ENCODE results near the gene HSPB8.

Gene HSPB8

DNA sequence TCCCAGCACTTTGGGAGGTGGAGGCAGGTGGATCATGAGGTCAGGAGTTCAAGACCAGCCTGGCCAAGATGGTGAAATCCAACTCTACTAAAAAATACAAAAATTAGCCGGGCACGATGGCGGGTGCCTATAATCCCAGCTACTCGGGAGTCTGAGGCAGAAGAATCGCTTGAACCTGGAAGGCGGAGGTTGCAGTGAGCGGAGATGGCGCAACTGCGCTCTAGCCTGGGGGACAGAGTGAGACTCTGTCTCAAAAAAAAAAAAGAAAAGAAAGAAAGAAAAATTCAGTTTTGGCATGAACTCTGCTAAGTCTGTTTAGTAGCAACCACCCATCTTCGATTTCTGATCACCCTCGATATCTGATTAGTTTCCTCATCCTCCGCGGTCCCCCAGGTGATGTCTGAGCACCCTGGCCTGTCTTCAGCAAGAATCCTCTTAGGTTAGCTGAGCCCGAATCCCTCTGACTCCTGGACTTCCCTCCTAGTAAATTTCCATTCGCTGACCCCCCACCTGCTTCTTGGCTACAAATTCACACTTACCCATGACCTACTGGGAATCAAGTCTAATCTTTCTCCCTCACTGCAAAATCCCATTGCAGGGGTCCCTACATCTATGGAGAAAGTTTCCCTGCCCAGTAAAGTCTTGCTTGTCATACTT, 879 bp upstream of the HSPB8 start:
- ChIA-PET CTCF (no interaction called here), POLR2A (no interaction called here)
- TF ChIP-seq, protein P1, sequence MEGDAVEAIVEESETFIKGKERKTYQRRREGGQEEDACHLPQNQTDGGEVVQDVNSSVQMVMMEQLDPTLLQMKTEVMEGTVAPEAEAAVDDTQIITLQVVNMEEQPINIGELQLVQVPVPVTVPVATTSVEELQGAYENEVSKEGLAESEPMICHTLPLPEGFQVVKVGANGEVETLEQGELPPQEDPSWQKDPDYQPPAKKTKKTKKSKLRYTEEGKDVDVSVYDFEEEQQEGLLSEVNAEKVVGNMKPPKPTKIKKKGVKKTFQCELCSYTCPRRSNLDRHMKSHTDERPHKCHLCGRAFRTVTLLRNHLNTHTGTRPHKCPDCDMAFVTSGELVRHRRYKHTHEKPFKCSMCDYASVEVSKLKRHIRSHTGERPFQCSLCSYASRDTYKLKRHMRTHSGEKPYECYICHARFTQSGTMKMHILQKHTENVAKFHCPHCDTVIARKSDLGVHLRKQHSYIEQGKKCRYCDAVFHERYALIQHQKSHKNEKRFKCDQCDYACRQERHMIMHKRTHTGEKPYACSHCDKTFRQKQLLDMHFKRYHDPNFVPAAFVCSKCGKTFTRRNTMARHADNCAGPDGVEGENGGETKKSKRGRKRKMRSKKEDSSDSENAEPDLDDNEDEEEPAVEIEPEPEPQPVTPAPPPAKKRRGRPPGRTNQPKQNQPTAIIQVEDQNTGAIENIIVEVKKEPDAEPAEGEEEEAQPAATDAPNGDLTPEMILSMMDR (IDR thresholded peaks at IDR 0.05; ENCODE audit: control extremely low read depth, extremely low read depth, low read depth, missing control alignments), result no peak
- no peak for DNase-seq (ENCODE audit: extremely low spot score)

DNA sequence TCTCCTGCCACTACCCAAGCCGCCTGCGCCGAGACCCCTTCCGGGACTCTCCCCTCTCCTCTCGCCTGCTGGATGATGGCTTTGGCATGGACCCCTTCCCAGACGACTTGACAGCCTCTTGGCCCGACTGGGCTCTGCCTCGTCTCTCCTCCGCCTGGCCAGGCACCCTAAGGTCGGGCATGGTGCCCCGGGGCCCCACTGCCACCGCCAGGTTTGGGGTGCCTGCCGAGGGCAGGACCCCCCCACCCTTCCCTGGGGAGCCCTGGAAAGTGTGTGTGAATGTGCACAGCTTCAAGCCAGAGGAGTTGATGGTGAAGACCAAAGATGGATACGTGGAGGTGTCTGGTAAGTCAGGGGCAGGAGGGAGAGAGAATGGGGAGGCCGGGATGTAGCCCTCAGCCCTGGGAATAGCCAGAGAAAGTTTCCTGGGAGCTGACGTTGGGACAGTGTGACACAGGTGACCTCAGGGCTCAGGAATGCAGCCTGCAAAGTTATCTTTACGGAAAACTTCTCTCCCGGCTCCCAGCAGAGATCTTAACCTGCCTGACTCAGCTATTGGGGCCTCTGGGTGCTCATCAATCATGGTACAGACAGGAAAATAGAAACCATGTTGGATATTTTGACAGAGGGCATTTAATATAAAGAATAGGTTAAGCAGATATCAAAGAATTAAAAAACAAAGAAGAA, 747 bp downstream of the HSPB8 start:
- TF ChIP-seq, protein P1 (IDR thresholded peaks at IDR 0.05; ENCODE audit: control extremely low read depth, extremely low read depth, low read depth, missing control alignments), result no peak
- ChIA-PET POLR2A (no interaction called here), CTCF (no interaction called here)
- no peak for DNase-seq (ENCODE audit: extremely low spot score)

DNA sequence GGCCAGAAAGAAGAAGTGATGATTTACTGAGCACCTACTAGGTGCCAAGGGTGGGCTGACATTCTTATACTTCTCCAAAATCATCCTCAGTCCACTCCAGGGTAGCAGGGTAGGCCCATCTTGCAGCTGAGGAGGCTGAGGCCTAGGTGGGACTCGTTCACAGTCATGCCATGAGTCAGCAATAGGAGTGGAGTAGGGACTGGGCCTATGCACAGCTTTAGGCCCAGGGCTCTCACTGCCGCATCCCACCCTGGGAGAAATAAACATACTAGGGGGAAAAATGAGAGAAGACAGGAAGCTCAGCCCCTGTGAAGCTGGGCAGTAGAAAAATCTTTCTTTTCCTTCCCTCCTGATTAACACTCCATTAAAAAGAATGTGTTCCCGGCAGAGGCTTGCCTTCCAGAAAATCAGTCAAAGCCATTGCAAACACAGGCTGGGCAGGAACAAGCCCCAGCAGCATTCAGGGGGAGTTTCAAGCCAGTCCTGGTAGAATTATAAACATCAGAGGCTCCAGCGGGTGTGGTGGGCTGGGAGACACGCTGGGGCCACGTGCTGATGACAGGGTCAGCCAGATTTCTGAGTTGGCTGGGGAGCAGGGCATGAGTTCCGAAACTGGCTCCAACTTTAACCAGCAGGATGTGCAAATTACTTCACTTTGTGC, 1.8 kb downstream of the HSPB8 start:
- TF ChIP-seq, protein P1 (IDR thresholded peaks at IDR 0.05; ENCODE audit: control extremely low read depth, extremely low read depth, low read depth, missing control alignments), result no peak
- ChIA-PET CTCF (no interaction called here), POLR2A (no interaction called here)
- no peak for DNase-seq (ENCODE audit: extremely low spot score)

DNA sequence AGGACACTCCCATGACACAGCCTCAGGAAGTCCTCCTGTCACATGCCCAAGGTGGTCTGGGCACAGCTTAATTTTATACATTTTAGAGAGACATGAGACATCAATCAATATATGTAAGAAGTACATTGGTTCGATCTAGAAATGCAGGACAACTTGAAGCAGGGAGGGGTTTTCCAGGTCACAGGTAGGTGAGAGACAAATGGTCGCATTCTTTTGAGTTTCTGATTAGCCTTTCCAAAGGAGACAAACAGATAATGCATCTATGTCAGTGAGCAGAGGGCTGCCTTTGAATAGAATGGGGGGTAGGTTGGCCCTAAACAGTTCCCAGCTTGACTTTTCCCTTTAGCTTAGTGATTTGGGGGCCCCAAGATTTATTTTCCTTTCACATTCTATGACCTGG, 2.5 kb downstream of the HSPB8 start:
- ChIA-PET POLR2A (no interaction called here), CTCF (interaction anchor here (1.8 kb wide), 1 partner anchor 19 kb away, joined by 3 read pairs; no protein-coding TSS in a partner anchor)
- TF ChIP-seq, protein P1 (IDR thresholded peaks at IDR 0.05; ENCODE audit: control extremely low read depth, extremely low read depth, low read depth, missing control alignments), result no peak
- no peak for DNase-seq (ENCODE audit: extremely low spot score)

DNA sequence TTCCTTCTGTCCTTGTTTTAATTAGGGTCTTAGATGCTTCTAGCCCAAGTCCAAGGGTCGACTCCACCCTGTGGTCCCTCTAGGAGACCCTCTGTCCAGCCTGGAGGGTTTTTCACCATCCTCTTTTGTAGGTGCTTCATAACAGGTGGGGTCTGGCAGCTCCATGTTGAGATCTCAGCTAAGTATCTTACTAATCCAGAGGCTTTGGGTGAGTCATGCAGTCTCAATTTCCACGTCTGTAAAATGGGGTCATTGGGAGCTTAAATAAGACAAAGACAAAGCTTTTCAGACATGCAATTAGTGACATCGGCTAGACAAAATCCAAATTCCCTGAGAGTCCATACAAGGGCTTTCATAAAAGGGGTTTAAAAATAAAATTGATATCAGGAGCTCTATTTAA, 3.2 kb downstream of the HSPB8 start:
- TF ChIP-seq, protein P1 (IDR thresholded peaks at IDR 0.05; ENCODE audit: control extremely low read depth, extremely low read depth, low read depth, missing control alignments), result no peak
- no peak for DNase-seq (ENCODE audit: extremely low spot score)
- CTCF ChIA-PET, result interaction anchor here (1.8 kb wide), 1 partner anchor 19 kb away, joined by 3 read pairs; no protein-coding TSS in a partner anchor
- POLR2A ChIA-PET, result interaction anchor here (0.5 kb wide), 1 partner anchor 1019 kb away, joined by 3 read pairs; no protein-coding TSS in a partner anchor

DNA sequence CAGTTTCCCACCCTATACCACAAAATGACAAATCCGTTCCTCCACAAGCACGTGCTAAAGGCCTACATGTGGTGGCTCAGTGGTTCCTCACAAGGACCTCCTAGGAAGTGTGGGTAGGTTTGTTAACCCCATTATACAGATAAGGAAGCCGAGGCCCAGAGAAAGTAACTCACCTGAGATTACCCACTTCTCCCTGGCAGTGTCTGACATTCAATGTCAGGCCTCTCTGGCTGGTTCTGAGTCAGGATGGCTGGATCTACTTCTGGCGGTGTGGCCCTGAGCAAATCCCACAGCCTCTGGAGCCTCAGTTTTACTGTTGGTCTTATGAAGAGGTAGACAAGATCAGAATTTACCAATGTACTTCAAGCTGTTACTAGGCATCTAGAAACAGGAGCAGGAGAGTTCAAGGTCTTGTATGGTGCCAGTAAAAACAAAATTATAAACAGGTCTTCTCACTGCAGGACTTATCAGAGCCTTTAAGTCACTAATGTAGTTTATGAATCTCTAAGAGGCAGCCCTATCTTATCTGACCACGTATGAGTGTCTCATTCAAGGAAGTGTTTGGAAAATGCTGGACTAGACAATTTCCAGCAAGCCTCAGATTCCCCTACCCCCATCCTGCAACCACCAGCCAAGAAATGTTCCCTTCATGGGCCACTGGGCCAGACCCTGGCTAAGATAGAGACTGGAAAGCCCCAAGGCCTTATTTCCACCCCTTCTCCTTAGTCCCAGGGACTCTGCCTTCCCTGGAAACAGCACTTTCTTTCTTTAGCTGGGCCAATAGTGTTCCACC, 4.2 kb downstream of the HSPB8 start:
- ChIA-PET POLR2A (no interaction called here), CTCF (interaction anchor here (1.8 kb wide), 1 partner anchor 20 kb away, joined by 3 read pairs; no protein-coding TSS in a partner anchor)
- TF ChIP-seq, protein P1 (IDR thresholded peaks at IDR 0.05; ENCODE audit: control extremely low read depth, extremely low read depth, low read depth, missing control alignments), result no peak
- DNase-seq (ENCODE audit: extremely low spot score), result no peak
